Activated T-cell treated with anti-CD3 and anti-CD28 coated beads for 24 hours (primary cell): ENCODE data around the gene RETSAT.

Experiments used
- DNase-seq: peaks from one replicate; pipeline ENCODE4 v3.0.0-alpha.2; 2020; ENCODE audit warnings: low read depth

RETSAT gene

DNA sequence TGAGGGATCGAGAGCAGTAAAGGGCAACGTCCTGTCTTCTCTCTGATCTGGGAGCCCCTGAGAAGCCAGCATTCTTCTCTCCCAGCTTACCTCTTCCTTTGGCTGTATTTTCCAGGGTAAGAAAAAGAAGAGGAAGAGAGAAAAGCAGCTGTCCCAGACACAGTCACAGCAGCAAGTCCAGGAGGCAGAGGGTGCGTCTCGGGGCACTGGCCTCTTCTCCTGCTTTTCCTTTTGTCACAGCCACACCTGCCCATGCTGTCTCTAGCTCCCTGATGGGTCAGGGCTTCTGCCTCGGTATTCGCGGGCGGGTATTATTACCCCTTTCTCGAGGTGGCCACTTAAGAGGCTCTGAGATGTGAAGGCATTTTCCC is 46.8 kb downstream of the RETSAT start:
- no peak for DNase-seq

GRCh38 chr2:85303780-85304531 is 50.4 kb downstream of the RETSAT start:
- no peak for DNase-seq

GRCh38 chr2:85302121-85302520 is 52.2 kb downstream of the RETSAT start:
- no peak for DNase-seq
